Right lobe of liver (tissue), 4 donors: ENCODE results near the gene GLRA1.

ENCODE experiments used
- CTCF ChIP-seq, 4 donors: fragments of 200-600 bp in 3 of 4; fragments of 450-650 bp in 1 of 4; IDR thresholded peaks; one replicate each; pipeline versions ENCODE4 v1.5.1 to v1.8.0; 2016 to 2022; ENCODE audit warnings: antibody characterized with exemption in 4 of 4, mild to moderate bottlenecking in 2 of 4
- POLR2A ChIP-seq: fragments of 450-650 bp; IDR thresholded peaks from one replicate; pipeline ENCODE4 v1.6.1; 2017; ENCODE audit warnings: antibody characterized with exemption, mild to moderate bottlenecking
- donor health status: DM: no; HTN: no; CAD: no.
- donor health status: DM: no; HTN: no; CAD: no.
- donor health status: DM: no; HTN: yes; CAD: no.

- TF ChIP-seq CTCF (IDR thresholded peaks at IDR 0.05) (no peak), POLR2A (no peak)
Observed at GRCh38 chr5:151881621-151882225, 42.9 kb downstream of the GLRA1 start.
